HEK293T (cell line): ENCODE results near the gene KIRREL3.

Source experiments
- CTCF ChIA-PET: fragments of 350-600 bp; formaldehyde crosslinking; extraction: SDS; loops from one replicate; lab custom pipeline; 2021; ENCODE audit warnings: antibody characterized with exemption, inconsistent platforms; lab: Yijun Ruan, JAX
- POLR2A ChIA-PET: fragments of 350-600 bp; formaldehyde crosslinking; extraction: SDS; loops from one replicate; lab custom pipeline; 2020; ENCODE audit warnings: antibody characterized with exemption, inconsistent platforms; lab: Yijun Ruan, JAX
- DNase-seq: peaks from one replicate; pipeline ENCODE4 v3.0.0; 2012; ENCODE audit warnings: mixed read lengths; ENCODE audit errors: extremely low spot score
- ARNT ChIP-seq: fragments of 450-650 bp; IDR thresholded peaks from 2 replicates; pipeline ENCODE4 v1.6.1; 2017; ENCODE audit warnings: mild to moderate bottlenecking
- BHLHE40 ChIP-seq: fragments of 450-650 bp; IDR thresholded peaks from 2 replicates; pipeline ENCODE4 v1.6.1; 2016; ENCODE audit warnings: mild to moderate bottlenecking, moderate library complexity, borderline replicate concordance
- CTBP1 ChIP-seq: fragments of 450-650 bp; IDR thresholded peaks from 2 replicates; pipeline ENCODE4 v1.6.1; 2016; ENCODE audit warnings: borderline replicate concordance
- ELF4 ChIP-seq: fragments of 450-650 bp; IDR thresholded peaks from 2 replicates; pipeline ENCODE4 v1.6.1; 2017; ENCODE audit warnings: antibody characterized with exemption
- FOXA1 ChIP-seq: fragments of 450-650 bp; IDR thresholded peaks from 2 replicates; pipeline ENCODE4 v1.6.1; 2016; ENCODE audit warnings: mild to moderate bottlenecking
- FOXK2 ChIP-seq: fragments of 450-650 bp; IDR thresholded peaks from 2 replicates; pipeline ENCODE4 v1.6.1; 2016; ENCODE audit warnings: mild to moderate bottlenecking
- FOXM1 ChIP-seq: fragments of 450-650 bp; IDR thresholded peaks from 2 replicates; pipeline ENCODE4 v1.6.1; 2017; ENCODE audit warnings: mild to moderate bottlenecking, borderline replicate concordance
- HDGF ChIP-seq: fragments of 450-650 bp; IDR thresholded peaks from 2 replicates; pipeline ENCODE4 v1.6.1; 2017; ENCODE audit warnings: antibody characterized with exemption, borderline replicate concordance
- L3MBTL2 ChIP-seq: fragments of 450-650 bp; conservative IDR thresholded peaks from 2 replicates; pipeline ENCODE4 v1.6.1; 2016; ENCODE audit warnings: mild to moderate bottlenecking
- LEF1 ChIP-seq: fragments of 450-650 bp; IDR thresholded peaks from 2 replicates; pipeline ENCODE4 v1.6.1; 2017; ENCODE audit warnings: mild to moderate bottlenecking, borderline replicate concordance
- NFRKB ChIP-seq: fragments of 450-650 bp; IDR thresholded peaks from 2 replicates; pipeline ENCODE4 v1.6.1; 2016; ENCODE audit warnings: mild to moderate bottlenecking, moderate library complexity
- SP1 ChIP-seq: fragments of 450-650 bp; IDR thresholded peaks from 2 replicates; pipeline ENCODE4 v1.6.1; 2017
- SUZ12 ChIP-seq: fragments of 450-650 bp; IDR thresholded peaks from 2 replicates; pipeline ENCODE4 v1.6.1; 2016; ENCODE audit warnings: mild to moderate bottlenecking
- TARDBP ChIP-seq: fragments of 450-650 bp; IDR thresholded peaks from 2 replicates; pipeline ENCODE4 v1.6.1; 2016
- ZNF384 ChIP-seq: fragments of 450-650 bp; IDR thresholded peaks from 2 replicates; pipeline ENCODE4 v1.6.1; 2016
- TF ChIP-seq, protein P1 (sequence below): fragments of 450-650 bp; IDR thresholded peaks from 2 replicates; pipeline ENCODE4 v1.6.1; 2016

KIRREL3 gene

DNA sequence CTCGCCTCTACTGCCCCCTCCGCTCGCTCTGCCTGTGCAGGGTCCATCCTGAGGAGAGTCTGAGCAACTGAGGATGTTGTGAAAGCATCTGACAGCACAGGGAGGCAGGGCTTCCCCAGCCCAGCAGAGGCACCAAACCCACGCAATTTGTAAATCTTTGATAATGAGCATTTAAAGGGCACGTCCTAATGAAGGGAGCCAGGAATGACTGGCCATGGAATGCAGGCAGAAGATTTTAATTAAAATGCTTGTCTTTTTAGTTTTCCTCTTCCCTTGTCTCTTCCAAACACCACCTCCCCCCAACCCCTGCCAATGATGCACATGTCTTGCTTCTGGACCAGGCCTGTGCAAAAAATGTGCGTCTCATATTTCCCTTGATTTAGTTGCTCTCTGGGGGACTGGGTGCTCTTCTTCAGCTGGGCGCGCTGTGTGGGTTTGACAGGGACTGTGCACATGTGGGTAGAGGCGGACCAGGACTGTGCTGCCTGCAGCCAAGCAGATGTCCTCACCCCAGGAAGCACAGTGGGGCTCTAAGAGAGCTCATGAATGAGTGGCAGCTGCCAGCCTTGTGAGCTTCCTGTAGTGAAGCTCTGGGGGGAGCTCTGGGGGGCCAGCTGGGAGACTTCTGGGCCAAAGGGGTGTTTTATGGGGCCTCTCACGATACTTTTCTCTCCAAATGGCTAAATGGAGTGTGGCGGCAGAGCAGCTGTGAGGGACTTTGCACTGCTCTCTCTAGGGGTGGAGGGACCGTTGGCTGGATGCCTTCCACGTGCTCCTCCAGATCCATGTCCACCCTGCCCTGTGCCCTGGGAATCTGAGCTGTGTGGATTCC is 371.6 kb downstream of the KIRREL3 start:
- no peak for TF ChIP-seq BHLHE40
- TF ChIP-seq NFRKB: no peak
- no peak for TF ChIP-seq SP1
- DNase-seq: no peak
- ChIA-PET CTCF (no interaction called here), POLR2A (no interaction called here)

DNA sequence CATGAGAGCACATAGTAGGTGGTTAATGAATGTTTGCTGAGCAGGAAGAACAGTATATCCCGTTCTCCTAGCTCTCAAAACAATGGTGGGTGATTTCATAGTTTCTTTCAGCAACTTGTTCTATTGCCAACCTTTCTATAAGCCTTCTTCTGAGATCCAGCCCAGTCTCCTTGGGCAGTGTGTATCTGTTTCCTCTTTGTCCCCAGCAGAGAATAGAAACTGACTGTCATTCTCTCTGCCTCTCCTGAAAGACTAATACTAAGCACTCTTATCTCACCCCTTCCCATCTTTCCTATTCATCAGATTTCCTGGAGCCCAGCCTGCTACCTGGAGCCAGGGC is 372.1 kb downstream of the KIRREL3 start:
- TF ChIP-seq CTBP1: no peak
- TF ChIP-seq NFRKB: no peak
- no peak for TF ChIP-seq BHLHE40
- TF ChIP-seq, protein P1, sequence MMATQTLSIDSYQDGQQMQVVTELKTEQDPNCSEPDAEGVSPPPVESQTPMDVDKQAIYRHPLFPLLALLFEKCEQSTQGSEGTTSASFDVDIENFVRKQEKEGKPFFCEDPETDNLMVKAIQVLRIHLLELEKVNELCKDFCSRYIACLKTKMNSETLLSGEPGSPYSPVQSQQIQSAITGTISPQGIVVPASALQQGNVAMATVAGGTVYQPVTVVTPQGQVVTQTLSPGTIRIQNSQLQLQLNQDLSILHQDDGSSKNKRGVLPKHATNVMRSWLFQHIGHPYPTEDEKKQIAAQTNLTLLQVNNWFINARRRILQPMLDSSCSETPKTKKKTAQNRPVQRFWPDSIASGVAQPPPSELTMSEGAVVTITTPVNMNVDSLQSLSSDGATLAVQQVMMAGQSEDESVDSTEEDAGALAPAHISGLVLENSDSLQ: no peak
- TF ChIP-seq FOXK2: no peak
- no peak for TF ChIP-seq FOXA1
- no peak for TF ChIP-seq TARDBP
- no peak for TF ChIP-seq ELF4
- TF ChIP-seq LEF1: no peak
- TF ChIP-seq ARNT: no peak
- TF ChIP-seq SP1: no peak
- TF ChIP-seq ZNF384: no peak
- POLR2A ChIA-PET: no interaction called here
- no peak for DNase-seq
- CTCF ChIA-PET: no interaction called here

DNA sequence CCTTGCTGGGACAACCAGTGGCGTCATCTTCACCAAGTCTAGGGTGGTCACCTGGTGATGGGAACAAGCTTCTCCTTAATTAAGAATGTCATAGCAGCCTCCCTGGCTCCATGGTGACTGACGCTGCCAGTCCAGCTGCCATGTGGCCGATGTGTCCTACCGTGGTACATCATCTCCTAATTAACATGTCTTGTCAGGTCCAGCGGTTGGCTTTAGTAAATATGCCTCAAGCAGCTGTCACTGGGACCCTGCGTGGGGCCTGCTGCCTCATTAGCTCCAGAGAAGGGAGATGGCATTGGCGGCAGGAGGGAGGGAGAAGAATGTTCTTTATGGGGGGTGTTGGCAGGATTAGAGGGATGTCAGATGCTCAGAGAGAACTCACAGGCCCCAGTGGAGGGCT is 373.1 kb downstream of the KIRREL3 start:
- ChIA-PET POLR2A (no interaction called here), CTCF (no interaction called here)
- DNase-seq: no peak
- TF ChIP-seq ZNF384 (no peak), TARDBP (no peak), CTBP1 (no peak), FOXM1 (no peak)

DNA sequence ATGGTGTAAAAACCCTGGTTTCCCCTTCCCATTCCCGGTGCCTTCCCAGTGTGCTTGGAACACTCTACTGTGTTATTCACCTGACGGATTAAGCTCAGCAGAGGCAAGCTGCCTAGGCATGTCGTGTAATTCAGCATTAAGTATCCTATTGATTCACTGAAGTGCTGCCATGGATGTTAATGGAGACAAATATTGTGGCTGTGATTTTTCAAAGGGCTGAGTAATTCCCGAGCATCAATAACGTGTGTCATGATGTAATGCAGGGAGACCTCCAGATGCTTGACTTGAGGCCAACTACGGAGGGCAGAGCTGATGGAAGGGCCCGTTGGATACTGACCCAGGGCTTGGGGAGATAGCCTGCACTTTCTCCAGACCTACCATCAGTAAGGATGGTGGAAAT is 376.1 kb downstream of the KIRREL3 start:
- no peak for DNase-seq
- TF ChIP-seq HDGF (no peak), CTBP1 (no peak), NFRKB (no peak), FOXK2 (no peak), FOXM1 (no peak), ARNT (no peak), SP1 (no peak), SUZ12 (no peak), FOXA1 (no peak), BHLHE40 (no peak)
- CTCF ChIA-PET: no interaction called here
- POLR2A ChIA-PET: no interaction called here

DNA sequence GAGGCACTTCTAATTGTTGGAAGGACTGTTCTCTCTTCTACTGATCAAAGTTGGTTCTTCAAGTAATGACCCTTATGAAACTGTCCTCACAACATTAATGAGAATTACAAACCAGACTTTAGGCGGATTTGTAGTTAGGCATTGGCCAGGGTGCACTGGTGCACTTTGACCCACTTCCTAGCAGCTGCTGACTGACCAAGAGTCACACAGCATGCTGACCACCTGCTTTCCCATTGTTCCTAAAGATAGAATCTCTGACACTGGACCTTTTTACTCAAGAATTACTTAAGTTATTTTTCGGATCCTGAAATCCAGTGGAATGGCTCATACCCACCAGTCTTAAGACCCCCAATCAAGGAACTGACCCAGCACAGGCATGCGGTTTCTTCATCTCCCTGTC is 381.1 kb downstream of the KIRREL3 start:
- TF ChIP-seq NFRKB: no peak
- TF ChIP-seq ZNF384: no peak
- TF ChIP-seq L3MBTL2: no peak
- TF ChIP-seq, protein P1: no peak
- TF ChIP-seq FOXK2: no peak
- TF ChIP-seq ARNT: no peak
- no peak for TF ChIP-seq FOXM1
- no peak for TF ChIP-seq ELF4
- no peak for TF ChIP-seq BHLHE40
- no peak for TF ChIP-seq TARDBP
- TF ChIP-seq HDGF: no peak
- no peak for TF ChIP-seq LEF1
- TF ChIP-seq FOXA1: no peak
- no peak for DNase-seq
- ChIA-PET POLR2A (no interaction called here), CTCF (no interaction called here)

DNA sequence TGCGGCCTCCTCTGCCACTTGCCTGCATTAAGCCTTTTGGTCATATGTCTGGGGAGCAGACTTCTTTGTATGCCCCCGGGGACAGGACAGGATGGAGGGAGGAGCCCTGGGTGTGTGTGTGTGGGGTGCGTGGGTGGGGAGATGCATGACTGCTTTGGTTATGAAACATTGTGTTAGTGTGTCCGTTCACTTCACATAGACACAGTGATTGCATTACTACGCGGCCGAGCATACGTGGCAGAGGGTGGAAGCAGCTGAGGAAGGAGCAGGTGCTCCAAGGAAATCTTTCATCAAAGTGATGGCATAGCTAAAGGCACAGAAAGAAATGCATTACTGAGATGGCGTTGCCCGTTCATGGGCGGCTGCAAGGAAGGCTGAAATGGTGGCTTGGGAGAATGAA is 384.7 kb downstream of the KIRREL3 start:
- ChIA-PET CTCF (interaction anchor here (1.6 kb wide), 1 partner anchor 9 kb away, joined by 3 read pairs; no protein-coding TSS in a partner anchor), POLR2A (no interaction called here)
- TF ChIP-seq ARNT: no peak
- TF ChIP-seq ELF4: no peak
- TF ChIP-seq FOXA1: no peak
- no peak for TF ChIP-seq CTBP1
- TF ChIP-seq, protein P1: no peak
- TF ChIP-seq HDGF: no peak
- TF ChIP-seq L3MBTL2: no peak
- no peak for TF ChIP-seq FOXK2
- no peak for TF ChIP-seq BHLHE40
- TF ChIP-seq SUZ12: no peak
- no peak for TF ChIP-seq FOXM1
- TF ChIP-seq LEF1: no peak
- no peak for TF ChIP-seq NFRKB
- TF ChIP-seq ZNF384: no peak
- no peak for TF ChIP-seq TARDBP
- TF ChIP-seq SP1: no peak
- no peak for DNase-seq

DNA sequence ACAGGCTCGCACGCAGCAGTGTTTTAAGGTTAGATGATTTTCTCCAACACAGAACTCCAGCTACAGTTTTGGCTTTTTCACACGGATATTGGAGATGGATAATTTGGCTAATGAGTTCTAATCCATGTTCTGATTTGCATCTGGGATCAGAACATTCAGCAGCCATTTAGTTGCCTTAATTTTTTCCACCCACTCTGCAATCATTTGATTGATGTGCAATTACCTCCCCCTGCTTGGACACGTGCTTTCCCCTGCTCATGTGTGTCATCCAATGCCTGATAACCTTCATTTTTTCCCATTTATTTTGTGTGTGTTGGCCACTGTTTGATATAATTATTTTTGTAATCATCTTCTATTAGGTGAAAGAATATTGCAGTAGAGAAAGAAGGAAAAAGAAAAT is 387.3 kb downstream of the KIRREL3 start:
- CTCF ChIA-PET: no interaction called here
- DNase-seq: no peak
- TF ChIP-seq SUZ12: no peak
- no peak for TF ChIP-seq TARDBP
- TF ChIP-seq FOXA1: no peak
- no peak for TF ChIP-seq LEF1
- TF ChIP-seq L3MBTL2: no peak
- TF ChIP-seq FOXK2: no peak
- TF ChIP-seq BHLHE40: no peak
- TF ChIP-seq, protein P1: no peak
- TF ChIP-seq ZNF384: no peak
- POLR2A ChIA-PET: no interaction called here
